Kidney tubule cell (primary cell): Measurements from ENCODE around the gene CTDSP2.
A peak's percentile ranks its signal among the peaks of the same experiment; 100 is the strongest.

Experiments
- DNase-seq: peaks from one replicate; pipeline ENCODE4 v3.0.0-alpha.2; 2018; ENCODE audit warnings: low spot score

The CTDSP2 gene

DNA sequence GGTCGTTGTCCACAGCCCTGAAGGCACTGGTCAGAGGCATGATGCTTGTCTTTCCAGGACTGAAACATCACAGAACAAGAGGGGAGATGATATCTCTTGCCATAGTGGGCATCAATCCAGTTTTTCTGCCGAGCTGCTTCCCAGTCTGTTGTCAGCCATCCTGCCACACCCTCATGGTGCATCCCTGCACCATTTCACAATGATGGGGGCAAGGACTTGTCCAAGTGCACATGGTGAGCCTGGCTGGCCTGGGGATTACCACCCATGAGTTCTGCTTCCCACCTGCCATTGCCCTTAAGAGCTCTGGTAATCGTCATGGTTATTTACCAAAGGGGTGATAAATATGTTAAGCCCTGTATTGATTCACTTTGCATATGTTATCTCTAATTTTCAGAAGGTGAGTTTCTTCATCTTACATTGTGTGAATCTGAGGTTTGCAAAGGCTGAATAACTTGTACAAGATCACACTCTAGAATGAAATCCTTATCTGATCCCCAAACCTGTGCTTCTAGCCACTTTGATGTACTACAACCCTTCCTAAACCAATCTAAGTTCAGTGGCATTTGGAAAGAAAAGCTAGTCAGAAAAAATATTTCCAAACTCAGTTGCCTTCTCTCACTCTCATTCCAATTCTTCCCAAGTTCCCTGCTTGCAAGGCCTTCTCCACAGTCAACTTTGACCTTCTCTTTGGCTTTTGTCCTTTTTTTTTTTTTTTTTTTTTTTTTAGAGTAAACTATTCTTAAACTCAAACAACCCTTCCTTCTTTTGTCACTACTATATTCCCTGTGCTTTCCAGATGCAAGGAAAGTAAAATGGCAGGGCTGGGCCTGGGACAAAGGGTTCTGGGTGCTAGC is 30.3 kb downstream of the CTDSP2 start:
- no peak for DNase-seq

GRCh38 chr12:57815177-57816000 is 31.1 kb downstream of the CTDSP2 start:
- DNase-seq: no peak

- no peak for DNase-seq
These were observed 32.4 kb downstream of the CTDSP2 start for GRCh38 chr12:57813971-57814772.

DNA sequence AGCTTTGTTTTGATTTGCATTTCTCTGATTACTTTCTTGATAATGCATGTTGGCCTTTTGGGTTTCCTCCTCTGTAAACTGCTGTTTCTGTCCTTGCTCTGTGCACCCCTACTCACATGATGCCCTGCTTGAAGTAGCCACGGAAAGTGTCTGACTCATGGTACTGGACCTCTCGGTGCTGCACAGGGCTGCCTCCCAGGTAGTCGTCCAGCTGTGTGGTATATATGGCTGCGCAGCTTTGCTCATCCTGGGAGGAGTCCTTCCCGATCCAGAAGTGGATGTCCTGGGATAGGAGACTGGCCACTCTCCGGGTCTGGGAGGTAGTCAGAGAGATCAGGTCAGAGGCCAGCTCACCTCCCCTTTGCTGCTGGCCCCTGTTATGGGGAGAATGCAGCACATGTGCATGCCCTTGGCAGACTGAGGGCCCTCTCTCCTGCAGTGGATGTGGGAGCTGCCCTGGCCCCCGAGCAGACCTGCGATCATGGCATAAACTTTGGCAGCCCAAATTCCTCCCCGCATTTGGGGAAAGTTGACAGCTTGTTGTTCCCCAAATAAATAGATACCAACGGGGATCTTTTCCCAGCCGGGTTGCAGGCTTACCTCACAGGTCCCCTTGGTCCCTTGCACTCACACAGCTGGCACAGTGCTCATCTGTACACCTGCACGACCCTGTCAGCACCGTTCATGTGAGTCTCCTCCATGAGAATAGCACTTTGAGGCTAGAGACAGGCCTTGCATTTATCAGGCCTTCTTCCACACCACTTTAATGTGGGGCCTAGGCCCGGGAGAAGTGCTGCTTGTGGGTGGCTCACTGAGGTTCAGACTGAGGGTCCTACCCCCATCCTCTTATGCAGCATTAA is 33.2 kb downstream of the CTDSP2 start:
- no peak for DNase-seq

DNA sequence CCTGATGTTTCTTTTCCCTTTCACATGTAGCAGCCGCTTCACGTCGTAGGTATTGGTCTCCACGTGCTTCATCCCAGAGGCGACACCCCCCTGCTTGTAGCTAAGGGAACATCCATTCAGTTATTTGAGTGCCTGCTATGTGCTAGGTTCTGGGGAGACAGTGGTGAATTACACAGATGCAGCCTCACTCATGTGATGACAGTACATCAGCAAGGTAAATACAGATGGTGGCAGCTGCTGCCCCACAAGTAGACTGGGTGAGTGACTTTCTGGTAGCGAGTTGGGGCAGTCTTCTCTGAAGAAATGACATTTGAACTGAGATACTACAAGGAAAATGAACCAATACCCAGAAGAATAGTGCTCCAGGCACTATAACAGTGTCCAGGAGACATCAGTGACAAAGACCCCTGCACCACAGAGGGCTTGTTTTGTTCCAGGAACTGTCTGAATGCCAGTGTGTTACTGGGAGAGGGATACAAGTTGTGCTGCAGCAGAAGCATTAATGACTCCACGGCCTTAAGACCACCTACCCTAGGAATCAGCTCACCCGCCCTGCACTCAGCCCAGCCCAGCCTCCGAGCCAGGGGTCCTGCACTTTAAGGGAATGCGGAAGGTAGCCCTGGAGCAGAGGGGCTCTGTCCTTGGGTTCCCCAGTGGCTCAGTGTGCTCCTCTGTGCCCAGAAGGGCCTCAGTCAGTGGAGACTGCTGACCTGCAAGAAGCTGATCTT is 35.3 kb downstream of the CTDSP2 start:
- no peak for DNase-seq

DNA sequence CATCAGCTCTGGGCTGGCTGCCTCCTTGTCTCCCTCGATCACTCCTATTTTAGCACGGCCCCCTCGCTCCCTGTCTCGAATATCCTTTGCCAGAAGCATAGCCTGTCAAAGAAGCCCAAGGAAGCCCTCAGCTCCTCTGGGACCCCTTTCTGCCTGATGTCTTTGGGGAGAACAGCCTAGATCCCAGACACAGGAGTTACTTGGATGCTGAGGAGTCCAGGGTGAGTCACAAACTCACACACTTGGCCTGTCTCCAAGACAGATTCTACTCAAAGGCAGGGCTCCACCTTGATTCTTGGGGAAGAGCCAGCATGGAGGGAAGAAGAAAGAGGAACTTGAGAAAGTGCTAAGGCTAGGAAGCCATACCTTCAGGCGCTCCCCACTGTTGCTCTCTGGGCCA is 36.1 kb downstream of the CTDSP2 start:
- DNase-seq: peak; percentile 79

DNA sequence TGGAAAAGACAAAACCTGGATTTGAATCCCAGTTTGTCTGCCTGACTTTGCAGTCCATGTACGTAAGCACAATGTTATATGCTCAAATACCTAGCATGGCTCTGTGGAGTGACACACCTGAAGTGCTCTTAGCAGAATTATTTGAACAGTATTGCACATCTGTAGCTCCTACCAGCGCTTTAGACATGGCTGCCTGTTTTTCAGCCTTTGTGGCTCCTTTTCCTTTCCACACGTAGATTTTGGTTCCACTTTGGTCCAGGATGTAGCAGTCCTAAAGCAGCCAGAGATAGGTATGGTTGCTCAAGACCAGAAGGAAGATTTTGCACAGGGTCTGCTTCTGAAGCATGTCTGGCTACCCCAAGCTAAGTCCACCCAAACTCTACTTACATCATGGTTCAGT is 37.1 kb downstream of the CTDSP2 start:
- no peak for DNase-seq

DNA sequence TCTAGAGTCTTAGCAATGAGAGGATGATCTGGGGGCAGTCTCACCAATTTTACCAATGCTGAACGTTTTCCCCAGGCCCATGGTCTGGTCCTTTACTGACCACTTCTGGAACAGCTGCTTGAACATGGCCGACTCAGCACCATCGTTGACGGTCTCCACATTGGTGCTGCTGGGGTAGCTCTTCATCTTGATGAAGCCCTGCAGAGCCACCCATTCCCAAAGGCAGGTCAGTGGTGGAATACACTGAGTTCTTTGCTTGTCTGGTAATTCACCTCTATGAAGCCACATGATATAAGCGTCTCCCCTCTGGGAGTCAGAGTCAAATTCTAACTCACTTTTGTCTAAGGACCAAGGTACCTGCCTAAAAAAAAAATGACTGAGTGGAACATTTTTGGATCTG is 38.2 kb downstream of the CTDSP2 start:
- DNase-seq: no peak

DNA sequence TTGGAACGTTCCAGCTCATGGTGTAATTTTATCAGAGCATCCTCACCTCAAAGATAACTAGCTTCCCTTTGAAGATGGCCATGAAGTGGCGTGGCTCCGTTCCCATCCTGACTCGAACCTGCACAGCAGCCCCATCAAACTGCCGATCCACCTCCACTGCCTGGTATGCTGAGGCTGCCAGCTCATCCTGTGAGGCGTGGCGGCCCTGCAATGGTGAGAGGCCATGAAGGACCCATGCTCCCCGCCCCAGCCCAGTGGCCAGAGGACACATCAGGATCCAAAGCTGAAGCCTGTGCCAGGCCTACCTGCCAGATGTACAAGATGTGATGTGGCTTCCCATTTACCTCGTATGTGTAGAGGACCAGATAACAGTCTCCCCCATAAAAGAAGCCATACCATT is 39.2 kb downstream of the CTDSP2 start:
- DNase-seq: no peak

GRCh38 chr12:57806677-57807076 is 39.9 kb downstream of the CTDSP2 start:
- DNase-seq: no peak

DNA sequence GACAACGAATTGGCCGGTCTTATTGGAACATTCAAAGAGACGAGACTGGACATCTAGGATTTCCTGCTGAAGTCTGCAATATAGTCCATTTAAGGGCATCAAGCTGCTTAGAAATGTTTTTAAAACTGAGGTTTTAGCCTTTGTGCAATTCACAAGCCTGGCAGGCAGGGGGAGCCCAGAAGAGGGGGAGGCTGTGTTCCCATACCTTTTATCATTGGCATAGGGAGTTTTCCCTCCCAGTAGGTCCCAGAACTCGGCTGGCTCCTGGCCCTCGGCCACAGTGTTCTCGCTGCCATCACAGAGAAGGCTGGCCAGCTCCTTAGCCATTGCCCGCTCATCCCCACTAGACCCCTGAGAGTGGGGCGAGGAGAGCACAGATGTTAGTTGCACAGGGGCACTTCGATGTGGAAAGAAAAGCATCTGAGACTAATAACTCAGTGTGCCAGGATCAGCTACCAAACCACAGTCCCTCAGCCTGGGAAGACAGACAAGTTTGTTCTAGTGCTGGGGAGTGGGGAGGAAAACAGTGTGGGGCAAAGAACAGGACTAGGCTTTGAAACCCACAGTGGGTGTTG is 43.1 kb downstream of the CTDSP2 start:
- DNase-seq: peak; percentile 44

- no peak for DNase-seq
These were observed 43.9 kb downstream of the CTDSP2 start for GRCh38 chr12:57802607-57803006.

DNA sequence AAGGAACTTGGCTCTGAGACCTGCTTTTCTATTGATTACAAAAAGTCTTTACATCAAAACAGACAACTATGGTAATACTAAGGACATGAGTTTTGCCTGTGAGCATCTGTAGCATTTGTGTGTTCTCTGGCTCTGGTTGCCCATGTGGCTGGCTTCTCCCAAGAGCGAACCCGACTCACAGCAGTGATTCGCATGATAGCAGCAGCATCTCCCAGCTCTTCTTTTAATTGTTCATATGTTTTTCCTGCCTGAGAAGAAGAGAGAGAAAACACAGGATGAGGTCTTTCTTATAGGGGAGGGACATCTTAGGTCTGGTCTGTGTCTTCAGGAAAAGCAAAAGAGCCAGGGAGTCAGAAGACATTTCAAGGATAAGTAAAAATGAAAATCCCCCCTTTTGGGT is 45.6 kb downstream of the CTDSP2 start:
- no peak for DNase-seq

GRCh38 chr12:57797933-57798332 is 48.6 kb downstream of the CTDSP2 start:
- DNase-seq: peak; percentile 25

GRCh38 chr12:57796996-57797395 is 49.5 kb downstream of the CTDSP2 start:
- no peak for DNase-seq

DNA sequence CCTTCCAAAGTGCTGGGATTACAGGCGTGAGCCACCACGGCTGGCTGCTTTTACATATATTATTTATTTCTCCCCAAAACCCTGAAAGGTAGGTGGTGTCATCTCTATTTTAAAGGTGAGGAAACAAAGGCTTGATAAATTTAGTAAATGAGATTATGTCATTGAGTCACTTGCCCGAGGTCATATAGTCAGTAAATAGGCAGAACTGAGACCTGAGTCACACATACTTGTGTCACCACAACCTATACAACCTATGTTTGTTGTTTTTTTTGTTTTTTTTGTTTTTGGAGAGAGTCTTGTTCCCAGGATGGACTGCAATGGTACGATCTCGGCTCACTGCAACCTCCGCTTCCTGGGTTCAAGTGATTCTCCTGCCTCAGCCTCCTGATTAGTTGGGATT is 51.2 kb downstream of the CTDSP2 start:
- peak; percentile 42 for DNase-seq

- peak; percentile 54 for DNase-seq
These were observed 52.6 kb downstream of the CTDSP2 start for GRCh38 chr12:57793920-57794319.

- no peak for DNase-seq
These were observed 62.7 kb downstream of the CTDSP2 start for GRCh38 chr12:57783861-57784260.

DNA sequence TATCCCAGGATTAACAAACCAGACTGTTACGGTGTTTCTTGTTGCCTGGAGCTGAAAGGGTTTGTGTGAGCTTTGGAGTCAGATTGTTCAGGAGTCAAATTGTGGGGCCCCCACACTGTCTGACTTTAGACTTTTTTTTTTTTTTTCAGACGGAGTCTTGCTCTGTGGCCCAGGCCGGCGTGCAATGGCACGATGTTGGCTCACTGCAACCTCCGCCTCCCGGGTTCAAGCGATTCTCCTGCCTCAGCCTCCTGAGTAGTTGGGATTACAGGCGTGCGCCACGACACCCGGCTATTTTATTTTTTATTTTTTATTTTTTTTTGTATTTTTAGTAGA is 63.1 kb downstream of the CTDSP2 start:
- DNase-seq: no peak

- DNase-seq: peak; percentile 91
These were observed 63.7 kb downstream of the CTDSP2 start, which contains the start of gene TSFM for GRCh38 chr12:57782608-57783465. Gene TSFM (plus strand): TSS chr12:57782787. CDS start chr12:57782802, 15 bp downstream.
